Right atrium auricular region (tissue), 2 donors: Measurements from ENCODE around the gene DLG2. TPM values are rescaled to one million over a fixed set of nuclear protein-coding genes. Genes with fewer than 3 reads are reported as not detected.

Source experiments
- DNase-seq: peaks from one replicate; pipeline ENCODE4 v3.0.0-alpha.2; 2019; ENCODE audit warnings: low spot score
- H3K27ac ChIP-seq, 2 donors: fragments of 200-600 bp; sonication (generic); 1 replicate in 1 of 2; 2 replicates in 1 of 2; pipeline ENCODE4 v1.5.1; 2016 to 2019
- H3K27me3 ChIP-seq, 2 donors: fragments of 200-600 bp; sonication (generic); one replicate each; pipeline versions ENCODE4 v1.5.1 to v1.6.0; 2017 to 2019
- H3K36me3 ChIP-seq: fragments of 200-600 bp; sonication (generic); one replicate; pipeline ENCODE4 v1.5.1; 2016
- H3K4me1 ChIP-seq, 2 donors: fragments of 200-600 bp; sonication (generic); one replicate each; pipeline versions ENCODE4 v1.5.1 to v1.6.0; 2017 to 2019
- H3K4me3 ChIP-seq, 2 donors: fragments of 200-600 bp; sonication (generic); 1 replicate in 1 of 2; 2 replicates in 1 of 2; pipeline ENCODE4 v1.5.1; 2017 to 2019; ENCODE audit warnings: mild to moderate bottlenecking in 1 of 2, moderate library complexity in 1 of 2
- H3K9me3 ChIP-seq, 2 donors: fragments of 200-600 bp; sonication (generic); one replicate each; pipeline ENCODE4 v1.5.1; 2019
- total RNA-seq, 2 donors: library from RNA; depleted of rRNA; stranded (reverse); fragments of >200 nt; gene quantifications; one replicate each; pipeline ENCODE4 v1.1.0, GENCODE V29; 2016
- TF ChIP-seq, protein P1 (sequence below), 2 donors: fragments of 200-600 bp; sonication (generic); IDR thresholded peaks; one replicate each; pipeline ENCODE4 v1.5.1; 2019; ENCODE audit warnings: antibody characterized with exemption in 2 of 2

The DLG2 gene
- total RNA-seq, 2 donors from 2014 or later, result 6.6 to 6.7 TPM

DNA sequence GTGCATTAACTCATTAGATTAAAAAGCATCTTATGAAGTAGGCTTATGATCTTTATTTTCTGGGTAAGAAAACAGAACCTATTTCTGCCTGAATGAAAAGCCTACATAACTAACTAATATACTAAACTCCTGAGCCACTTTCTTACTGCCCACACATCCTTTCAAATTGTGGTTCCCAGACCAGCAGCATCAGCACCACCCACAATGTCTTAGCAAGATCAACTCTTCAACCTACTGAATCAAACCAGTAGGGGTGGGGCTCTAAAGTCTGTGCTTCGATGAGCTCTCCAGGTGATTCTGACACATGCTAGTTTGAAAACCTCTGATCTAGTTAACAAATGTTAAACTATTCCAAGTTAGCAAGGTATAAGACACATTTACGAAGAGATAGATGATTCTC, 462.4 kb downstream of the DLG2 start:
- Histone ChIP-seq H3K4me1 (no peaks in the 10 kb centered on the region), H3K36me3 (no peaks in the 10 kb centered on the region), H3K9me3 (no peaks in the 10 kb centered on the region), H3K27ac (no peak overlapping the region), H3K4me3 (no peak overlapping the region), H3K27me3 (no peaks in the 10 kb centered on the region)
- DNase-seq, result no peak
- TF ChIP-seq, protein P1, sequence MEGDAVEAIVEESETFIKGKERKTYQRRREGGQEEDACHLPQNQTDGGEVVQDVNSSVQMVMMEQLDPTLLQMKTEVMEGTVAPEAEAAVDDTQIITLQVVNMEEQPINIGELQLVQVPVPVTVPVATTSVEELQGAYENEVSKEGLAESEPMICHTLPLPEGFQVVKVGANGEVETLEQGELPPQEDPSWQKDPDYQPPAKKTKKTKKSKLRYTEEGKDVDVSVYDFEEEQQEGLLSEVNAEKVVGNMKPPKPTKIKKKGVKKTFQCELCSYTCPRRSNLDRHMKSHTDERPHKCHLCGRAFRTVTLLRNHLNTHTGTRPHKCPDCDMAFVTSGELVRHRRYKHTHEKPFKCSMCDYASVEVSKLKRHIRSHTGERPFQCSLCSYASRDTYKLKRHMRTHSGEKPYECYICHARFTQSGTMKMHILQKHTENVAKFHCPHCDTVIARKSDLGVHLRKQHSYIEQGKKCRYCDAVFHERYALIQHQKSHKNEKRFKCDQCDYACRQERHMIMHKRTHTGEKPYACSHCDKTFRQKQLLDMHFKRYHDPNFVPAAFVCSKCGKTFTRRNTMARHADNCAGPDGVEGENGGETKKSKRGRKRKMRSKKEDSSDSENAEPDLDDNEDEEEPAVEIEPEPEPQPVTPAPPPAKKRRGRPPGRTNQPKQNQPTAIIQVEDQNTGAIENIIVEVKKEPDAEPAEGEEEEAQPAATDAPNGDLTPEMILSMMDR (IDR thresholded peaks at IDR 0.05), result no peak

DNA sequence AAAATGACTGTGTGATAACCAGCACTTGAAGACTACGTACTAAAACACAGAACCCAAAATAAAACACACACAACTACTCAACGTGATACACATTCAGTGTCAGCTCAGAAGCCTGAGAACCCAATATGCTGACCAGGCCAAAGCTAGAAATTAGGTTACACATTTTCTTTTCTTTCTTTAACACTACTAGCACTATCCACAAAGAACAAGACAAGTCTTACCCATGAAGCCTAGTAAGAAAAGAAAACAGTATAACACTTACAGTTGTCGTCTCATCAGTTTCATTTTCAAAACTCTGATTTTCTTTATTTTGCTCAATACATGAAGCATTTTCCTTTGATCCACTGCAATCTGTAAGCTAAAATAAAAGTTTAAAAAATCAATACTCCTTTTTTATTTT, 472.9 kb downstream of the DLG2 start:
- no peak for DNase-seq
- Histone ChIP-seq H3K36me3 (no peaks in the 10 kb centered on the region), H3K4me1 (no peaks in the 10 kb centered on the region), H3K27ac (no peak overlapping the region), H3K27me3 (no peaks in the 10 kb centered on the region), H3K9me3 (no peaks in the 10 kb centered on the region), H3K4me3 (no peak overlapping the region)
- TF ChIP-seq, protein P1 (IDR thresholded peaks at IDR 0.05), result no peak

DNA sequence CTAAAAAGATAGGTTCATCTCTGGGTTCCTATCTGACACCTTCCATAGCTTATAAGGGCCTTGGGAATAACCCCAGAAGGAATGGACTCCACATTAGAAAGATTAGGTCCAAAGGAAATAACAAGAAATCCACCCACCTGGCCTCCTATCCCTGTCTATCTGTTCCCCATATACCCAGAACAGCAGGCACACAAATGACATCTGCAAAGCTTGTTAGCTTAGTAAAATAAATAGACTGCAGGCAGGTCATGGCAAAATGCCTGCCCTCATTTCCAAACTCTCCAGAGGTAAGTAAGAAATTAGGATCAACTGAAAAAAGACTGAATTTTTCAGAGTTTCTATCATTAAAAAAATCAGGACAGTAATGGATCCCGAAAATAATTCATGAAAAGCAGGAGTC, 489.5 kb downstream of the DLG2 start:
- no peak for DNase-seq
- TF ChIP-seq, protein P1 (IDR thresholded peaks at IDR 0.05), result no peak
- Histone ChIP-seq H3K4me3 (no peak overlapping the region), H3K9me3 (peaks cover 0 to 10% of the 10 kb centered on the region in 2 donors), H3K27ac (no peak overlapping the region), H3K27me3 (no peaks in the 10 kb centered on the region), H3K36me3 (no peaks in the 10 kb centered on the region), H3K4me1 (no peaks in the 10 kb centered on the region)

DNA sequence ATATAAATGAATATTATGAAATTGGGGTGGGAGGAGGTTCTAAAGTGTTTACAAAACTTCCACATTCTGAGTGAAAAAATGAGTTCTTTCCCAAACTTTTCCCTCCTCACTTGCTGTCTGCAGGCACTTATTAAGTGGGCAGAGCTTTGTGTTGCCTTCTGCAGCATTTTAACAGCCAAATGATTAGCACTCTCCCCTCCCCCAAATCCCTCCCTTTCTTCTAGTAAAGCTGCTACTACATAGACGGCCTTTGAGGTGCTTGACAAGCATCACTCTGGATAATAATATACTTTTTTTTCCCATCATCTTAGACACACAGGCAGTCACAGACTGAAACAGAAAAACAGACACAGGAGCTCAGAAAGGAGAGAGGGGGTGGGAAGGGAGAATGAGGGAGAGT, 493.5 kb downstream of the DLG2 start:
- Histone ChIP-seq H3K4me3 (no peak overlapping the region), H3K27me3 (no peaks in the 10 kb centered on the region)
- TF ChIP-seq, protein P1 (IDR thresholded peaks at IDR 0.05), result no peak

DNA sequence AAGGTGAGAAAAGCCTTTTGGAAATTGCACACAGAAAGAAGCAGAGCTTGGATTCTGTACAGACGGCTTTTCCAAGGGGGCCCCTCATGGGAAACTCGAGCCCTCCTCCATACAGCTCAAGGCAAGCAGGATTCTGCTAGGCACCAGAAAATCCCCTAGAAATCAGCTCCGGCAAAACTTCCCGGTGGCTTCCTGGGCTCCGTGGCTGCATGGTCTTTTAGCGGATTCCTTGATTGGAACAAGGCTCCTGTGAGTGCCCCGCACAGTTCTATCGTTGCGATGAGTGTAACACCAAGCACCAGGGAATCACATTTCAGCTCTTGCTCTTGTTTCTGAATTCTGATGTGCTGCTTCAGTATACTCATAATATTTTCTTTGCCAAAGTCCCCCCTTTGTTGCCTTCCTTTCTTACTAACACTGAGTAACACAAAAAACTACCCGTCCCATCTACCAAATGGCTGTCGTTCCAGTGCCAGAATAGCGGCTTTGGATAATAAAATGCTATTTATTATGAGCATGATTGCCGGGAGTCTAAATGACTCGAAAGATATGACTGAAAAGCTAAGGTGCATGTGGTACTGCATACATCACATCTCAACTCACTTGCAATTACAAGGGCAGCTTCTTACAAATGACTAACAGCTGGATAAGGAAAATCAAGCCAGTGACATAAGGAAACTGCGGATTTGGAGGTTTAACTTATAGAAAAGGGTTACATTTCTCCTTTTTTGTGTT, 494.1 kb downstream of the DLG2 start:
- no peak for DNase-seq
- Histone ChIP-seq H3K9me3 (no peaks in the 10 kb centered on the region), H3K4me3 (no peak overlapping the region), H3K27me3 (no peaks in the 10 kb centered on the region), H3K27ac (no peak overlapping the region), H3K36me3 (no peaks in the 10 kb centered on the region), H3K4me1 (no peaks in the 10 kb centered on the region)
- TF ChIP-seq, protein P1 (IDR thresholded peaks at IDR 0.05), result no peak

More for the DNA sequence above, 493.5 kb downstream of the DLG2 start:
- H3K27ac ChIP-seq, result no peak overlapping the region
- no peaks in the 10 kb centered on the region for H3K4me1 ChIP-seq
- no peaks in the 10 kb centered on the region for H3K36me3 ChIP-seq
- DNase-seq, result no peak
- no peaks in the 10 kb centered on the region for H3K9me3 ChIP-seq

DNA sequence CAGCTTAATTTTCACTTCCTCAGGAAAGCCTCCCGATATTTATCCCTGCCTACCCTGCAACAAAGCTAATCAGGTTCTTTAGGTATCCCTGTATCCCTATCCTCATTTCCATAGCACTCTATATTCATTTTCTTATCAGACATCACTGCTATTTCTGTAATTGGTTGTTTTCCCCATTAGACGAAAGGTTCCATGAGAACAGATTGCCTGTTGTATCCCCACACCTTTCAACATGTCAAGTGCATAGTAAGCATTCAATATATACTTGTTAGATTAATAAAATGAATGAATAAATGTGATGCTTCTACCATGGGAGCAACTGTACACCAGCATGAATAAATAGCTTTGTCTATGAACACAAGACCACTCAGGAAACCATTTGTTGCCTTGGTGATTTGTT, 499.8 kb downstream of the DLG2 start:
- Histone ChIP-seq H3K27me3 (no peaks in the 10 kb centered on the region), H3K27ac (no peak overlapping the region), H3K4me3 (no peak overlapping the region), H3K36me3 (no peaks in the 10 kb centered on the region), H3K4me1 (no peaks in the 10 kb centered on the region), H3K9me3 (no peaks in the 10 kb centered on the region)
- no peak for DNase-seq
- TF ChIP-seq, protein P1 (IDR thresholded peaks at IDR 0.05), result no peak
